ENCODE results near the gene KRTAP12-1. TPM values are rescaled to one million over a fixed set of nuclear protein-coding genes. Genes with fewer than 3 reads are reported as not detected.
"Not testable (repeated sequence)": the region's sequence is repeated elsewhere in the genome, so short reads cannot be mapped to it uniquely, and the experiment has no call there.

Gene KRTAP12-1
- total and polyA plus RNA-seq, 8 donors = 2.0 TPM; not detected in 7

DNA sequence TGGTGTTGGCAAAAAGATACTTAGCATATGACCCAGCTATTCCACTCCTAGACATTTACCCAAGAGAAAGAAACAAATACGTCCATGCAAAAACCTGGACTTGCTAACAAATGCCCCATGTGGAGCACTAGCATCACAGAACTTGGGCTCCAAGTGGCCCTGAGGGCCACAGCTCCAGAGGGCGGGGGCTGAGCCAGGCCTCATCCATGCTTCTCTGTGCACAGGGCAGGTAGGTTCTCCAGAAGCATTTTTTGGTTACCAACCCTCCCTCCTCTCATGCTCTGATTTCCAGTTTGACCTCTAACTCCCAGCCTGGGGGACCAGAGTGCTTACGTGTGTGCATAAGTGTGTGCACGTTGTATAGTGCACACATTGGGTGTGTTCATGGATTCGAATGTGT is 17.3 kb downstream of the KRTAP12-1 start:
- peaks cover 0 to 23% (median 11%) of the 10 kb centered on the region in 3 donors for H3K27me3 ChIP-seq
- H3K9me3 ChIP-seq = peaks cover 0 to 11% (median 2%) of the 10 kb centered on the region in 4 donors
- 82 to 91% (median 86%) methylated on average over 5 of the region's 5 CpGs for WGBS, 5 donors
- H3K4me3 ChIP-seq = no peak overlapping the region
- no peaks in the 10 kb centered on the region for H3K36me3 ChIP-seq
- no peak overlapping the region for H3K27ac ChIP-seq
- intact Hi-C loops (cut with DNase I; ENCODE audit: low total_unique reads) = no loop called here
- no peak for TF ChIP-seq POLR2AphosphoS5 (IDR thresholded peaks at IDR 0.05)
- TF ChIP-seq, protein P1, sequence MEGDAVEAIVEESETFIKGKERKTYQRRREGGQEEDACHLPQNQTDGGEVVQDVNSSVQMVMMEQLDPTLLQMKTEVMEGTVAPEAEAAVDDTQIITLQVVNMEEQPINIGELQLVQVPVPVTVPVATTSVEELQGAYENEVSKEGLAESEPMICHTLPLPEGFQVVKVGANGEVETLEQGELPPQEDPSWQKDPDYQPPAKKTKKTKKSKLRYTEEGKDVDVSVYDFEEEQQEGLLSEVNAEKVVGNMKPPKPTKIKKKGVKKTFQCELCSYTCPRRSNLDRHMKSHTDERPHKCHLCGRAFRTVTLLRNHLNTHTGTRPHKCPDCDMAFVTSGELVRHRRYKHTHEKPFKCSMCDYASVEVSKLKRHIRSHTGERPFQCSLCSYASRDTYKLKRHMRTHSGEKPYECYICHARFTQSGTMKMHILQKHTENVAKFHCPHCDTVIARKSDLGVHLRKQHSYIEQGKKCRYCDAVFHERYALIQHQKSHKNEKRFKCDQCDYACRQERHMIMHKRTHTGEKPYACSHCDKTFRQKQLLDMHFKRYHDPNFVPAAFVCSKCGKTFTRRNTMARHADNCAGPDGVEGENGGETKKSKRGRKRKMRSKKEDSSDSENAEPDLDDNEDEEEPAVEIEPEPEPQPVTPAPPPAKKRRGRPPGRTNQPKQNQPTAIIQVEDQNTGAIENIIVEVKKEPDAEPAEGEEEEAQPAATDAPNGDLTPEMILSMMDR (IDR thresholded peaks at IDR 0.05) = no peak
- TF ChIP-seq POLR2A (IDR thresholded peaks at IDR 0.05) = no peak
- no peak for TF ChIP-seq EP300 (IDR thresholded peaks at IDR 0.05)
- H3K4me1 ChIP-seq = no peaks in the 10 kb centered on the region
- no peak for DNase-seq

- H3K4me3 ChIP-seq; DNase-seq; intact Hi-C loops (cut with DNase I; ENCODE audit: low total_unique reads); H3K4me1 ChIP-seq; H3K27ac ChIP-seq; H3K36me3 ChIP-seq: not testable (repeated sequence)
- 41 to 56% (median 51%) methylated on average over 7 of the region's 7 CpGs for WGBS, 5 donors
- peaks cover 0 to 15% (median 9%) of the 10 kb centered on the region in 4 donors for H3K9me3 ChIP-seq
- peaks cover 0 to 28% (median 9%) of the 10 kb centered on the region in 3 donors for H3K27me3 ChIP-seq
Measured at GRCh38 chr21:44661567-44661966, 20.4 kb downstream of the KRTAP12-1 start.

DNA sequence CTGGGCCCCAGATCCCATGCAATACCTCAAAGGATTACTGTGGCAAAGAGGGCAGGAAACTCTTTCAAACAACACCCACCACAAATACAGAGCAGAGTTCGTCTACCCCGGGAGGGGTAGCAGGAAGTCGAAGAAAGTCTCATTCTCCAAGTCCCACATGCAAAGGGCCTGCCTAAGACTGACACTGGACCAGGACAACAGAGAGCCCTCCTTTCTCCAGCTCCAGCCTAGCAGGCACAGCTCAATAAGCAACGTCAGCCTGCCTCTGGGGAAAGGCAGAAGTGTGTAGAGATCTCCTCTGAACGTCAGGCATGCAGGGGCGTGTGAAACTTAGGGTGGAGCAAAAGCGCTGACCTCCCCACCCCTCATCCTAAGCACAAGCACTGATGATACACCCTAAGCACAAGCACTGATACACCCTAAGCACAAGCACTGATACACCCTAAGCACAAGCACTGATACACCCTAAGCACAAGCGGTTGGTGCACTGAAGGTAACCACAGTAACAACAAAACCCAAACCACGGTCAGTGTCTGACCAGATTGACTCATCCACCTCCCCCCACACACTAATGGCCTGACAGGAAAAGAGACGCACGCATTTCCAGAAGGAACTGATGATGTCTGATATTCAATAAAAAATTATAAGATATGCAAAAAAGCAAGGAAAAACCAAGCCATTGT is 22.9 kb downstream of the KRTAP12-1 start:
- H3K27ac ChIP-seq = no peak overlapping the region
- TF ChIP-seq EP300 (IDR thresholded peaks at IDR 0.05) (no peak), POLR2AphosphoS5 (IDR thresholded peaks at IDR 0.05) (no peak), POLR2A (IDR thresholded peaks at IDR 0.05) (no peak)
- TF ChIP-seq, protein P1 (IDR thresholded peaks at IDR 0.05) = no peak
- no peaks in the 10 kb centered on the region for H3K4me1 ChIP-seq
- WGBS, 5 donors = 40 to 62% (median 44%) methylated on average over 9 to 11 of the region's 11 CpGs
- DNase-seq = no peak
- H3K9me3 ChIP-seq = peaks cover 0 to 22% (median 11%) of the 10 kb centered on the region in 4 donors
- no peaks in the 10 kb centered on the region for H3K36me3 ChIP-seq
- H3K27me3 ChIP-seq = peaks cover 0 to 28% (median 10%) of the 10 kb centered on the region in 3 donors
- intact Hi-C loops (cut with DNase I; ENCODE audit: low total_unique reads) = no loop called here
- H3K4me3 ChIP-seq = no peak overlapping the region

DNA sequence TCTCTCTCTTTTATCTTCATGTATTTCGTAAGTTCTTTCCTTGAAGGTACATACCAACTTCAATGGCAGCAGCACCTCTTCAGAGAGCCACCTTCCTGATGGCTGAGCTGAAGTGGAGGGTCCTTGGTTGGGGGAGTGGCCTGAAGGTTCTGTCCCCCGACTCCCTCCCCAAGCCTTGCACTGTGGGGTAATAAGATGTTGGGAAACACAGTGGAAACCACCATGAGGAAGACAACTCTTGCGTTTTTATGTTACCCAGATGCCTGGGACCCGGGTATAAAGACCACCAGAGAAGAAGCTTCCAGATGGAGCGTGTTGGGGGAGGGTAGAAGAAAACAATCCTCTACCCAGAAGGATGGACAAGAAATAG is 23.4 kb downstream of the KRTAP12-1 start:
- Histone ChIP-seq H3K27ac (peak overlapping the region in 1 of 5 donors; percentile 57), H3K9me3 (peaks cover 0 to 22% (median 11%) of the 10 kb centered on the region in 4 donors), H3K4me1 (no peaks in the 10 kb centered on the region), H3K4me3 (no peak overlapping the region), H3K27me3 (peaks cover 0 to 31% (median 10%) of the 10 kb centered on the region in 3 donors), H3K36me3 (no peaks in the 10 kb centered on the region)
- WGBS, 5 donors = 77 to 84% (median 80%) methylated on average over 5 of the region's 5 CpGs
- intact Hi-C loops (cut with DNase I; ENCODE audit: low total_unique reads) = no loop called here
- TF ChIP-seq, protein P1 (IDR thresholded peaks at IDR 0.05) = no peak
- no peak for TF ChIP-seq POLR2AphosphoS5 (IDR thresholded peaks at IDR 0.05)
- no peak for TF ChIP-seq POLR2A (IDR thresholded peaks at IDR 0.05)
- TF ChIP-seq EP300 (IDR thresholded peaks at IDR 0.05) = no peak
- no peak for DNase-seq

Measured in stomach (tissue), 9 donors.